Measurements from ENCODE around the gene OR52N4.
"Not testable (repeated sequence)": the region's sequence is repeated elsewhere in the genome, so short reads cannot be mapped to it uniquely, and the experiment has no call there.

Gene OR52N4

GRCh38 chr11:5753943-5754342 is at the start of gene OR52N4:
Gene OR52N4 (plus strand): TSS chr11:5754243. CDS start chr11:5754741, 498 bp downstream.
- no peak for DNase-seq

GRCh38 chr11:5705688-5706087 is 48.4 kb upstream of the OR52N4 start:
- no peak for DNase-seq

- DNase-seq, result no peak
Measured at GRCh38 chr11:5712507-5712906, 41.5 kb upstream of the OR52N4 start.

- no peak for DNase-seq
Measured at GRCh38 chr11:5713695-5714094, 40.3 kb upstream of the OR52N4 start.

GRCh38 chr11:5716518-5716917 is 37.5 kb upstream of the OR52N4 start:
- DNase-seq, result not testable (repeated sequence)

- no peak for DNase-seq
Measured at GRCh38 chr11:5719703-5720495, 34.1 kb upstream of the OR52N4 start.

- DNase-seq, result no peak
Measured at GRCh38 chr11:5722622-5723021, 31.4 kb upstream of the OR52N4 start.

- DNase-seq, result no peak
Measured at GRCh38 chr11:5726351-5726750, 27.7 kb upstream of the OR52N4 start.

GRCh38 chr11:5727691-5728090 is 26.4 kb upstream of the OR52N4 start:
- no peak for DNase-seq

GRCh38 chr11:5736396-5736795 is 17.6 kb upstream of the OR52N4 start, which contains the start of gene OR56B1:
Gene OR56B1 (plus strand): TSS chr11:5736448. CDS start chr11:5736517, 69 bp downstream.
- DNase-seq, result no peak

GRCh38 chr11:5737091-5737490 is 17.0 kb upstream of the OR52N4 start:
- no peak for DNase-seq

GRCh38 chr11:5737670-5738392 is 16.2 kb upstream of the OR52N4 start:
- no peak for DNase-seq

GRCh38 chr11:5738431-5738830 is 15.6 kb upstream of the OR52N4 start:
- DNase-seq, result no peak

GRCh38 chr11:5746614-5747013 is 7.4 kb upstream of the OR52N4 start:
- DNase-seq, result no peak

- DNase-seq, result no peak
Measured at GRCh38 chr11:5749836-5750235, 4.2 kb upstream of the OR52N4 start.

- no peak for DNase-seq
Measured at GRCh38 chr11:5767056-5767455, 13.0 kb downstream of the OR52N4 start.

- DNase-seq, result no peak
Measured at GRCh38 chr11:5783255-5783654, 29.2 kb downstream of the OR52N4 start, which contains the start of gene OR52N5. Gene OR52N5 (minus strand): TSS chr11:5783355. CDS start chr11:5778634, 4,721 bp downstream.

- DNase-seq, result no peak
Measured at GRCh38 chr11:5791165-5791564, 37.1 kb downstream of the OR52N4 start, which contains the start of gene OR52N1. Gene OR52N1 (minus strand): TSS chr11:5791265. CDS start chr11:5788816, 2,449 bp downstream.

GRCh38 chr11:5796541-5796940 is 42.5 kb downstream of the OR52N4 start:
- no peak for DNase-seq

- DNase-seq, result no peak
Measured at GRCh38 chr11:5803982-5804381, 49.9 kb downstream of the OR52N4 start.
